HUES64 (cell line): Measurements from ENCODE around the gene UBASH3B.
"Not testable (repeated sequence)": the region's sequence is repeated elsewhere in the genome, so short reads cannot be mapped to it uniquely, and the experiment has no call there.

Experiments used
- H3K27ac ChIP-seq: 2 replicates; pipeline ENCODE4 v1.7.0; 2013; ENCODE audit warnings: low read depth, low read length, inconsistent platforms
- H3K27me3 ChIP-seq: 2 replicates; pipeline ENCODE4 v1.6.1; 2013; ENCODE audit warnings: mild to moderate bottlenecking, low read length; ENCODE audit not compliant: insufficient read depth
- H3K36me3 ChIP-seq: 2 replicates; pipeline ENCODE4 v1.6.1; 2013; ENCODE audit warnings: mild to moderate bottlenecking, low read length; ENCODE audit not compliant: insufficient read depth
- H3K4me1 ChIP-seq: 2 replicates; pipeline ENCODE4 v1.6.1; 2013; ENCODE audit warnings: mild to moderate bottlenecking, low read length, moderate library complexity; ENCODE audit not compliant: insufficient read depth
- H3K4me3 ChIP-seq: 2 replicates; pipeline ENCODE4 v1.5.1; 2013; ENCODE audit warnings: mild to moderate bottlenecking, low read length, moderate library complexity
- H3K9ac ChIP-seq: 2 replicates; pipeline ENCODE4 v1.6.1; 2013; ENCODE audit warnings: mild to moderate bottlenecking, low read depth, low read length
- H3K9me3 ChIP-seq: 2 replicates; pipeline ENCODE4 v1.6.1; 2013; ENCODE audit warnings: low read depth, low read length; ENCODE audit not compliant: insufficient read depth
- WGBS: fragments of 150-250, 120-280 bp; methylation state at CpG from one replicate; pipeline ENCODE4 v1.1.7; 2013; ENCODE audit warnings: missing lambda C conversion rate; 5-methylcytosine and 5-hydroxymethylcytosine counted together

UBASH3B gene

DNA sequence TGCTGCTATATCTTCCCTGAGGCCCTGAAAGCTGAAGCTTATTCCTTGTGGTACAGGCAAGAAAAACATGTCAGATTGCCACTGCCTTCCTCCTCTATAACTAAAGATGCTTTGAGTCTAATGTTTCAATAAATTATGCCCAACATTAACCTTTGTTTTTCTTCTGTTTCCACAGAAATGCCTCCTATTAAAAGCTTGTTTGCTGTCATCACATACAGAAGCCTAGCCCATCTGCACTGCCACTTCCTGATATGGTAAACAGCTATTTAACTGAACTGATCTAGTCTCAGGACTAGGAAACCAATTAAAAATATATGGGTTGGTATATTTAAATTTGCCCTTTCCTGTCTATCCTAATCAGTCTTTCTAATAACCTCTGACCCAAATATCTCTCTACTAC, 165.6 kb downstream of the UBASH3B start:
- Histone ChIP-seq H3K27me3 (no peaks in the 10 kb centered on the region), H3K9me3 (peaks cover 59% of the 10 kb centered on the region), H3K9ac (no peak overlapping the region), H3K27ac (no peak overlapping the region), H3K4me3 (no peak overlapping the region), H3K4me1 (no peaks in the 10 kb centered on the region), H3K36me3 (no peaks in the 10 kb centered on the region)

DNA sequence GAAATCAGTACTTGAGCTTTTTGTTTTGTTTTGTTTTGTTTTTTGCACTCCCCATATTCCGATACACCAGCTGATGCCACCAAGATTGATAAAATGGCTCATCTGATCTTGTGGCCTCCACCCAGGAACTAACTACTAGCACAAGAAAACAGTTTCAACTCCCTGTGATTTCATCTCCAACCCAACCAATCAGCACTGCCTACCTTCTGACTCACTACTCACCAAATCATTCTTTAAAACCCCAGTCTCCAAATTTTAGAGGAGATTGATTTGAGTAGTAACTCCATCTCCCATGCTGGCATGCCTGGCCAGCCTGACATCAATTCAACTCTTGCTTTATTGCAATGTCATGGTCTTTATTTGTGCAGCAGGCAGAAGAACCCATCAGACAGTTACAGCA, 166.7 kb downstream of the UBASH3B start:
- no peak overlapping the region for H3K27ac ChIP-seq
- WGBS: 95% methylated on average over 1 of the region's 1 CpG
- H3K4me3 ChIP-seq: no peak overlapping the region
- no peak overlapping the region for H3K9ac ChIP-seq
- peaks cover 59% of the 10 kb centered on the region for H3K9me3 ChIP-seq
- H3K4me1 ChIP-seq: no peaks in the 10 kb centered on the region
- H3K27me3 ChIP-seq: no peaks in the 10 kb centered on the region
- no peaks in the 10 kb centered on the region for H3K36me3 ChIP-seq

DNA sequence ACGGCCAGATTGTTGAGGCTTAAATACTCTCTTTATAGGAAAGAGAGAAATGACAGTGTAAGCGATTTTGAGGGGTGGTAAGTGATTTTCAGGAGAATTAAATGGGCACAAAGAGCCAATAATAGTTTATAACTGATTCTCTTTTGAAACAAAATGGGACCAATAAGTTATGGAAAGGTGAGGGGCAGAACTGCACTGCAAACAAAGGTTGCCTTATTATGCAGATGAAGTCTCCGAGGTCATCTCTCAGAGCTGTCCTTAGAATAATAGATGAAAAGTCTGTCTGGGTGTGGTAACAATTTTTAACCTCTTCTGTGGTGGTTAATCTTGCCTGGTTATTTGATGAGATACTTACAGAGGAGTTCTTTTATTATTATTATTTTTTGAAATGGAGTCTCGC, 168.0 kb downstream of the UBASH3B start:
- no peaks in the 10 kb centered on the region for H3K4me1 ChIP-seq
- 93% methylated on average over 4 of the region's 4 CpGs for WGBS
- H3K9ac ChIP-seq: no peak overlapping the region
- no peak overlapping the region for H3K4me3 ChIP-seq
- no peaks in the 10 kb centered on the region for H3K36me3 ChIP-seq
- H3K27me3 ChIP-seq: no peaks in the 10 kb centered on the region
- H3K9me3 ChIP-seq: peaks cover 52% of the 10 kb centered on the region
- no peak overlapping the region for H3K27ac ChIP-seq

GRCh38 chr11:122829371-122829770, 173.8 kb downstream of the UBASH3B start:
- H3K27ac ChIP-seq, H3K4me3 ChIP-seq, H3K36me3 ChIP-seq, H3K9ac ChIP-seq, H3K9me3 ChIP-seq, H3K27me3 ChIP-seq: not testable (repeated sequence)
- 83% methylated on average over 6 of the region's 6 CpGs for WGBS
- H3K4me1 ChIP-seq: peaks cover 12% of the 10 kb centered on the region

DNA sequence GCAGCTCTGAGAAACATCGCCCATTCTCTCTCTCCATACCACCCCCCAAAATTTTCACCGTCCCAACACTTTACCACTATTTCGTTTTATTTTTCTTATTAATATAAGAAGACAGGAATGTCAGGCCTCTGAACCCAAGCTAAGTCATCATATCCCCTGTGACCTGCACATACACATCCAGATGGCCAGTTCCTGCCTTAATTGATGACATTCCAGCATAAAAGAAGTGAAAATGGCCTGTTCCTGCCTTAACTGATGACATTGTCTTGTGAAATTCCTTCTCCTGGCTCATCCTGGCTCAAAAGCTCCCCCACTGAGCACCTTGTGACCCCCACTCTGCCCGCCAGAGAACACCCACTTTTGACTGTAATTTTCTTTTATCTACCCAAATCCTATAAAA, 176.8 kb downstream of the UBASH3B start:
- Histone ChIP-seq H3K9ac (peak overlapping the region; percentile 36; the same call in 1 of the 2 replicates), H3K27ac (peak overlapping the region; percentile 69), H3K4me1 (peaks cover 12% of the 10 kb centered on the region)
- H3K4me3 ChIP-seq, H3K27me3 ChIP-seq, H3K36me3 ChIP-seq, H3K9me3 ChIP-seq: not testable (repeated sequence)
- WGBS: 40% methylated on average over 2 of the region's 4 CpGs

DNA sequence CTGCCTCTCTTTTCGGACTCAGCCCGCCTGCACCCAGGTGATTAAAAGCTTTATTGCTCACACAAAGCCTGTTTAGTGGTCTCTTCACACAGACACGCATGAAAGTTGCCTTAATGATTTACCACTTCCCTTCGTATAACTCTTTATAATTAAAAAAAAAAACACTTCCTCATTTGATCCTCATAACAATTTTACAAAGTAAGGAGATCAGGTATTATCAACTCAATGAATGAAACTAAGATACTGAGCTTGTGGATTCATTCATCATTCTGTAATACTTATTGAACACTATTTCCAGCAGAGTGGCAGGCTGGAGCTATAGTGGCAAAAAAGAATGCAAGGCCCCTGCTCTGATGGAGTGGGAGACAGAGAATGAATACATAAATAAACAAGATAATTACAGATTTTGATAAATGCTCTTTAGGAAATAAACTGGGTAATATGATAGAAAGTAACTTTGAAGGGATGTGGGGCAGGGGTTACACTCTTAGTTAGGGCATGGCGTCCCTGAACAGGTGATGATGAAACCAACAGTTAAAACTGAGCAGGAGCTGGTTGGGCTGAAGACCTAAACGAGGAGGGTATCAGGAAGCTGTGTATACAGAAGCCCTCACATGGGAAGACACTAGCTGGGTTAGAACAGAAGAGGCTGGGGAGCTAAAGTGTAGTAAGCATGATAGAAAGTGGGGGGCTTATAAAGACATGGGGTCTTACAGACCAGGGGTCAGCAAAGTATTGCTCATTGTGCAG, 177.4 kb downstream of the UBASH3B start:
- peak overlapping the region; percentile 36; the same call in 1 of the 2 replicates for H3K9ac ChIP-seq
- WGBS: 38% methylated on average over 6 of the region's 6 CpGs
- no peaks in the 10 kb centered on the region for H3K27me3 ChIP-seq
- H3K27ac ChIP-seq: peak overlapping the region; percentile 69
- no peaks in the 10 kb centered on the region for H3K9me3 ChIP-seq
- no peaks in the 10 kb centered on the region for H3K36me3 ChIP-seq
- H3K4me3 ChIP-seq: no peak overlapping the region
- H3K4me1 ChIP-seq: peaks cover 12% of the 10 kb centered on the region

DNA sequence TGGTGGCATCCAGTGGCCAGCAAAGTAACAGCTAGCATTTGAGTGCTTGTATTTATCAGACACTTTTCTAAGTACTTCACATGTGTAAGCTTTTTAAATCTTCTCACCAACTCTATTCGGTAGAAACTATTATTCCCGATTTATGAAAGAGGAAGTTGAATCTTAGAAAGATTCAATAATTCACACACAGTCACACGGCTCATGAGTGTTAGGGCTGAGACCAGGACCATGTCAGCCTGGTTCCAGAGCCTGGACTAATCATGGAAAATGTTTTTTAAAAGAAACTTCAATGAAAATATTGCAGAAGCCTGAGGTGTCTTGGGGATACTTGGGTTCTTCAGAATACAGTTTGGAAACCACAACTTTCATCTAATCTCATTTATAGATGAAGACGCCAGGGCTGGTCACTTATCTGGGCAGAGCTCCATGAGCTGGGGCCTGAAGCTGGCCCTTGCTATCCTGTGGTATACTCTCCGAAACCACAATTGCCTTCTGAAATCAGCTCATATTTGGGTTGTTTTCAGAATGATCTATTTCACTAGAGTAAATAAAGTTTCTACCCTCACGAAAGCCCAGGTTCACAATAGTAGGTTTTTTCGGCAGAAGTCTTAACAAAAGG, 178.4 kb downstream of the UBASH3B start:
- H3K27me3 ChIP-seq: no peaks in the 10 kb centered on the region
- H3K9me3 ChIP-seq: no peaks in the 10 kb centered on the region
- no peak overlapping the region for H3K27ac ChIP-seq
- no peaks in the 10 kb centered on the region for H3K36me3 ChIP-seq
- no peak overlapping the region for H3K9ac ChIP-seq
- peaks cover 12% of the 10 kb centered on the region for H3K4me1 ChIP-seq
- no peak overlapping the region for H3K4me3 ChIP-seq
- 94% methylated on average over 7 of the region's 7 CpGs for WGBS

DNA sequence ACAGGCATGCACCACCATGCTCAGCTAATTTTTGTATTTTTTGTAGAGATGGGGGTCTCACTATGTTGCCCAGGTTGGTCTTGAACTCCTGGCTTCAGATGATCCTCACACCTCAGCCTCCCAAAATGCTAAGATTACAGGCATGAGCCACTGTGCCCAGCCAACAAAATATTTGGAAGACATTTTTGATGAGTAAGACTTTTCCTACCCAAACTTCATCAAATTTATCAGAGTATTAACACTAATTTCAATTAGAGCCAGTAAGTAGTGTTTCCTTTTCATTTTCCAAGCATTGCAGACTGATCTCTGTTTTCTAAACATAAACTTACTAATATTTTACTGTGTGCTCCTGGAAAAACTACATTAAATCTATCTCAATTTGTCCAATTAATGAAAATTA, 181.4 kb downstream of the UBASH3B start:
- Histone ChIP-seq H3K9me3 (no peaks in the 10 kb centered on the region), H3K36me3 (no peaks in the 10 kb centered on the region), H3K9ac (no peak overlapping the region), H3K27ac (no peak overlapping the region), H3K4me1 (peaks cover 12% of the 10 kb centered on the region), H3K4me3 (no peak overlapping the region), H3K27me3 (no peaks in the 10 kb centered on the region)

- Histone ChIP-seq H3K4me1 (peaks cover 9% of the 10 kb centered on the region), H3K36me3 (no peaks in the 10 kb centered on the region), H3K4me3 (no peak overlapping the region), H3K27ac (no peak overlapping the region), H3K9me3 (no peaks in the 10 kb centered on the region), H3K9ac (no peak overlapping the region), H3K27me3 (no peaks in the 10 kb centered on the region)
- WGBS: 91% methylated on average over 3 of the region's 4 CpGs
Measured at GRCh38 chr11:122837528-122838346, 182.2 kb downstream of the UBASH3B start.

- Histone ChIP-seq H3K9me3 (no peaks in the 10 kb centered on the region), H3K36me3 (no peaks in the 10 kb centered on the region), H3K4me1 (no peaks in the 10 kb centered on the region), H3K4me3 (no peak overlapping the region), H3K9ac (no peak overlapping the region), H3K27me3 (no peaks in the 10 kb centered on the region), H3K27ac (no peak overlapping the region)
- 85% methylated on average over 10 of the region's 10 CpGs for WGBS
Measured at GRCh38 chr11:122843281-122844141, 188.0 kb downstream of the UBASH3B start.
